ENCODE results near the gene PDIA6.

GRCh38 chr2:10765914-10766313 lies 46.7 kb downstream of the PDIA6 start:
- TF ChIP-seq CTCF (conservative IDR thresholded peaks at IDR 0.05; ENCODE audit: low read depth, low read length): no peak
- TF ChIP-seq EZH2 (IDR thresholded peaks at IDR 0.05; ENCODE audit: borderline replicate concordance, low read depth, low read length, poor library complexity, severe bottlenecking): no peak

Data from A673 (cell line).